GM15510 (cell line): ENCODE data around the gene PPP1R16B.

Source experiments
- POLR2A ChIP-seq: IDR thresholded peaks from 3 replicates; pipeline ENCODE4 v1.6.1; 2011; ENCODE audit warnings: borderline replicate concordance; ENCODE audit not compliant: insufficient read length; ENCODE audit errors: extremely low read depth

PPP1R16B gene

GRCh38 chr20:38882600-38882999, 77.1 kb downstream of the PPP1R16B start:
- no peak for TF ChIP-seq POLR2A

DNA sequence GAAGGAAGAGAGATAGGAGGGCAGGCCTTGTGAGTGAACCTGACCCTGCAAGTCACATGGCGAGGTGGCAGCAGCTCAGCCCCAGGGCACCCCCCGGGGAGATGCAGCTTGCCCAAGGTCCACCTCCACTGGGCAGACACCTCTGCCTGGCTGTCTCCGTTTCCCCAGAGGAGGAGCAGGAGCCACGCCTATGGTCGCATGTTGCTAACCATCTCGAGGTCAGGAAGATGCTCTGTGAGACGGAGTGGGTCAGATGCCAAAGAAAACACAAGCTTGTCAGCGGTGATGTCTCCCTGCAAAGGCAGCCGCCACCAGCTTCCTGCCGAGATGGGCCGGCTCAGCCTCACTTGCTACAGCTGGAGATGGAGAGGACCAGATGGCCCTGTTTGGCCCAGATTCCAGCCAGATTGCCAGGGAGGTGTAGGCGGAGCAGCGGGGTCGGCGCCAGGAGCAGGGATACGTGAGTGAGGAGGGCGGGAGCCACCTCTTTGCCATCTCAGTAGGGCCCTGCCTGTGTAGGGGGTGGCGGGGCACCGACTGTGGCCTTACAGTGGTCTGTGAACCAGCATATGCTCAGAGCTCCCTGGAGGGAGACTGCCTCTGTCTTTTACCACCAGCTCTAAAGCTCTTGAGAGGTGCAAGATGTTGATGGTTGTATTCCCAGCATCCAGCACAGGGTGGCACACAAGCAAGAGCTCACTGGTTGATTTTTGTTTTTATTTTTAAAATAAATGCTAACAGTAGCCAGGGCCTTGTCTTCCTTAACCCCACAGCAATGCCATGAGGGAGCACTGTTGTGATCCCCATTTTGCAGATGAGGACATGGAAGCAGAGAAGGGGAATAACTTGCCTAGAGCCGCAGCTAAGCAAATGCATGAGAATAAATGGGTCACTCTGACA, 77.8 kb downstream of the PPP1R16B start:
- no peak for TF ChIP-seq POLR2A

DNA sequence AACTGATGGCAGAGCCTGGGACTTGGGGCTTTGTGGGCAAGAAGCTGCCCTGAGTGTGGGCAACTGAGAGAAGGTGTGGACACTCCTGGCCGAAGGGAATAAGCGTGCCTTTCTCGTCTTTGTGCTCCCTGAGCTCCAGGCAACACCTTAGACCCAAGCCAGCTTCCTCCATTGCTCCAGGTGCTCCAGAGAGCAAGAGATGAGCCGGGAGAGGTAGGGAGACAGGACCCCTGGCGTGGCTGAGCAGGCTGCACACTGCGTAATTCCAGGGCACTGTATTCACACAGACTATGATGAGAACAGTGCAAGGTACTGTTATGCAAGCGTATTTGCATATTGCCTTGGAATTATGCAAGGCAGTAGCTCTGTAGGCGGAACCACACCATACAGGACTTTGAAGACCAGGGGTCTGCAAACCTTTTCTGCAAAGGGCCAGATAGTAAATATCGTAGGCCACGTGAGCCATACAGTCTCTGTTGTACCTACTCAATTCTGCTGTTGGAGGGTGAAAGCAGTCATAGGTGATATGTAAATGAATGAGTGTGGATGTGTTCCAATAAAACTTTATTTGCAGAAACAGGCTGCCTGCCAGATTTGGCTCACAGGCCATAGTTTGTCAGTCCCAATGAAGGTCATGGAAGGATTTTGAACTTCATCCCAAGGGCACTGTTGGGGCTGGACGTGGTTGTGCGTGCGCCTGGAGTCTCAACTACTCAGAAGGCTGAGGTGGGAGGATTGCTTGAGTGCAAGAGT, 78.7 kb downstream of the PPP1R16B start:
- no peak for TF ChIP-seq POLR2A

DNA sequence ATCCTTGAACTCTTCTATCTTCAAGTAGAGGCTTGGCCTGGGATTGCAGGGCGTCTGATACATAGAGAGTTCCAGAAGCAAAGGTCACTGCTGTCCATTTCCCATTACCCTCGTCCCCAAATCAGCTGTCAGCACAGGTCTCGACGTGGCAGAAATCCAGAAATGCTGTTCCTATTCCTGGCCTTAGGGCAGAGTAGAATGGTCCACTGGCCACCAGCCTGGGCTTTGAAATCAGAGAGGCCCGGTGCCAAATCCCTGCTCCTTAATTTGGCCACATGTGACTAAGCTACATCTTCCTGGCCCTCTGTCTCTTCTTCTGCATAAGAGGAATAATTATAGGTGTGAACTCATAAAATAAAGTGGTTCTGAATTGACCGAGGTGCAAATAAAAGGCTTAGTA, 79.9 kb downstream of the PPP1R16B start:
- TF ChIP-seq POLR2A: no peak

DNA sequence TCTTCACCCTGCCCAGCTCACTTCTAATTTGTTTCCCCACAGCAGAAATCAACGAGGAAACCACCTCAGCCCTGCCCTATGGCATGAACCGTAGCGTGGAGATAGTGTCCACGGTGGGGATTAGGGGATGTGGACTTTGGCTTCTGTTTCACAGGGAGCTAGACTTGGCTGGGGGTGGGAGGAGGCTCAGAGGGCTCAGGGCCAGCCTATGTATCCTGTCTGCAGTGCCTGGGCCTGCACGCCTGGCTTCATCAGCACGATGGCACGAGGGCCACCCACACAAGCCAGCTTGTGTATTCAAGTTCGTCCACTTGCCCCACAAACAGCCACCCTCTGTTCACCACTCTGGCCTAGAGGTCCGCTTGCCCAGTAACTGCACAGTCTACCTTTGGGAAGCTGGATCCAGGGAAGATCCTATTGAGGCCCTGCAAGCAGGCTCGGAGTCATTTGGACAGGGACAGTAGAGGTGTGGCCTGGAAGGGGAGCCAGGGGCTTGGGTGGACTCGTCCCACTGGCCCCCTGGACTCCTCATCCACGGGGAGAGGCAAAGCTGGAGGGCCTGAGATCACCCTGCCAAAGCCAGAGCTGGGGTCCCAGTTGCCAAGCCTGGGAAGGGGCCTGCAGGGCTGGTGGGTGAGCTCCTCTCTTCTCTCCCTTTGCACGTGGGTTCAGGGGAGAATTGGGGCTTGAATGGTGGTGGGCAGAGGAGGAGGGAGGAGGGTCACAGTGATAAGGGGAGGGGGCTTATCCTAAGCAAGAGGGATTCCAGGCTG, 82.7 kb downstream of the PPP1R16B start:
- no peak for TF ChIP-seq POLR2A

DNA sequence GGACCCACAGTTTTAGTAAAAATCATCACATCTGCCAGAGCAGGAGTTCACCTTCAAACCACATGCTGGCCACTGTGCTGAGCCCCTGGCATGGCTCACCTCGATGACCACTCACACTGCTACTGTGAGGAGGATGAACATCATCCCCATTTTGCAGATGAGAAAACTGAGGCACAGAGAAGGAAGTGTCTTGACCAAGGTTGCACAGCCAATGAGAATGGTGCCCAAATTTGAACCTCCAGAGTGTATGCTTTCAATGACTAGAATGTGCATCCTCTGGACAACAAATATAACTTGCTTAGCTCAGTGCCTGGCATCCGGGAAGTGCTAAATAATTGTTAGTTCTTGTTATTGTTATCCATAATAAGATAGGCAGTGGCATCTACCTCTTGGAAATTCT, 83.6 kb downstream of the PPP1R16B start:
- TF ChIP-seq POLR2A: no peak

DNA sequence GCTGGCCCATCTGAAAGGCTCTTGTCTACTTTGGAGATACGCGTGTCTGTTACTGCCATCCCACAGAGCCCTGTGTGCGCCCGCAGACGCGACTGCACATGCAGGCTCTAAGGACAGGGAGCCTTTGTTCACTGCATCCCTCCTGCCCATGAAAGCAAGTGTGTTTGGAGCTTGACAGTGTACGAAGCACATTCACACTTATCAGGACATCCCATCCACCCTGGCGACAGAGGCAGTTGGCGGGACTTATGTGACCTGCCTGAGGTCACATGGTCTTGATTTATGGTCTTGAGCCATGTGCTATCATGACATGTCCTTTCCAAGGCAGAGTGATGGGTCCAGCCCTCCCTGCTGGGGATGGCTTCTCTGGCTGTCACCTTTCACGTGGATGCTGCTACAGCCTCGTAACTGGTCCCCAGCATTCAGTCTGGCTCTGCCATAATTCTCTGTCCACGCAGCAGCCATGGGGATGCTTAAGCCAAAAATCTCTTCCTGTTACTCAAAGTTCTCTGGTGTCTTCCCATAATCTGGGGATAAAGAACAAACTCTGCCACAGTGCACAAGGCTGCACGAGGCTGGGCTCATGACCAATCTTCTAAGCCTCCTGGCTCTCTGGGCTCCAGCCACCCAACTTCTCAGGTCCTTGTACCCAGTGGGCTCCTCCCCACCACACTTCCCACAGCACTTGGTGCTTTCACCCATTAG, 84.4 kb downstream of the PPP1R16B start:
- no peak for TF ChIP-seq POLR2A

DNA sequence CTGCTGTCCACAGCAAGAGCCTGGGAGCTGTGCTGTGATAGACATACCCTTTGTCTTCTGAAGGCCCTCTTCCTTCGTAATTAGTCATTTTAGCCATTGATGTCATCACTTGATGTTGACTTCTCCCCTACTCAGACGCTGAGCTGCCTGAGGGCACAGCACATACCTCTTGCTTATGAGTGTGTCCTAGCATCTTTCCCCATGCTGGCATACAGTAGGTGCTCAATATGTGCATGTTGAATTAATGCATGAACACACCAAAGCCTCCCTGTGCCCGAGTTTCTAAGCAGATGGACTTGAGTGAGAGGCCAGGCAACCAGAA, 85.0 kb downstream of the PPP1R16B start:
- TF ChIP-seq POLR2A: no peak

- TF ChIP-seq POLR2A: no peak
These were observed 86.8 kb downstream of the PPP1R16B start for GRCh38 chr20:38892091-38892981.

GRCh38 chr20:38893056-38893564, 87.6 kb downstream of the PPP1R16B start:
- no peak for TF ChIP-seq POLR2A

DNA sequence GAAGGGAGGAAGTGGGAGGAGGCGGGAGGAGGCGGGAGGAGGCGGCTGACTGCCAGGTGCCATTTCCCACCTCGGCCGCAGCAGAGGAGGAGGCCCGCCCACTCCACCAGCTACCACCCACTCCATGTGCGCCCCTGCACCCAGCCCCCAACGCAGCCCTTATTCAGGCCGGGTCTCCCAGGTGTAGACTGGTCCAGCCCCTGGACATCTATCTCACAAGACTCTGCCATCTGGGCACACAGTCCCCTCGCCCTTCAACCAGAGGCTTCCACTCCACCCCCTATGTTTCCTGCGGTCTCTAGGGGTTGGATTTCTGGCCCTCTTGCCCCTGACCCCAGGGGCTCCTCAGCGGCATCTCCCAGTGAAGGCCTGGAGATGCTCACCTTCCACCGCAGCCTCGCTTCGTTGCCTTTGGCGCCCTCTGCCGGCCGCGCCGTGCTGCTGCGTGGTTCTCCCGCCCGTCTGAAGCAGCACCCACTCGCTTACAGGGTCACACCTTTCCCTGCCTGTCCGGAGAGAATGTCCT, 88.1 kb downstream of the PPP1R16B start:
- TF ChIP-seq POLR2A: peak; percentile 15

- TF ChIP-seq POLR2A: no peak
These were observed 88.8 kb downstream of the PPP1R16B start for GRCh38 chr20:38894091-38894847.
